ENCODE data around the gene AIMP2. TPM values are rescaled to one million over a fixed set of nuclear protein-coding genes. Genes with fewer than 3 reads are reported as not detected.
"Not testable (repeated sequence)": the region's sequence is repeated elsewhere in the genome, so short reads cannot be mapped to it uniquely, and the experiment has no call there.

Gene AIMP2
- polyA plus RNA-seq = 24.7 TPM
- long read RNA-seq, donor 1, transcript AIMP2-201 (4 exons, 1,225 nt) = major isoform, 8 of 55 reads
- long read RNA-seq, donor 1, partial matches to known transcripts = 47 of 55 reads
- long read RNA-seq, donor 1, other reads (novel, unspliced or antisense) = 0 of 55 reads
- long read RNA-seq, donor 2, transcript AIMP2-201 (4 exons, 1,225 nt) = major isoform, 22 of 45 reads
- long read RNA-seq, donor 2, partial matches to known transcripts = 21 of 45 reads
- long read RNA-seq, donor 2, other reads (novel, unspliced or antisense) = 0 of 45 reads
- long read RNA-seq, donor 3, transcript AIMP2-201 (4 exons, 1,225 nt) = major isoform, 20 of 29 reads
- long read RNA-seq, donor 3, partial matches to known transcripts = 6 of 29 reads
- long read RNA-seq, donor 3, other reads (novel, unspliced or antisense) = 0 of 29 reads
- long read RNA-seq, donor 4, partial matches to known transcripts = 13 of 15 reads
- long read RNA-seq, donor 4, other reads (novel, unspliced or antisense) = 0 of 15 reads
- long read RNA-seq, donor 5, transcript AIMP2-201 (4 exons, 1,225 nt) = major isoform, 10 of 10 reads
- long read RNA-seq, donor 5, partial matches to known transcripts = 0 of 10 reads
- long read RNA-seq, donor 5, other reads (novel, unspliced or antisense) = 0 of 10 reads
- long read RNA-seq, donor 6, transcript AIMP2-201 (4 exons, 1,225 nt) = major isoform, 16 of 57 reads
- long read RNA-seq, donor 6, partial matches to known transcripts = 40 of 57 reads
- long read RNA-seq, donor 6, other reads (novel, unspliced or antisense) = 0 of 57 reads
- long read RNA-seq, donor 7, partial matches to known transcripts = 0 of 4 reads
- long read RNA-seq, donor 7, other reads (novel, unspliced or antisense) = 0 of 4 reads
- long read RNA-seq, donor 8, transcript AIMP2-201 (4 exons, 1,225 nt) = major isoform, 17 of 33 reads
- long read RNA-seq, donor 8, partial matches to known transcripts = 15 of 33 reads
- long read RNA-seq, donor 8, other reads (novel, unspliced or antisense) = 0 of 33 reads
- long read RNA-seq, donor 9, transcript AIMP2-201 (4 exons, 1,225 nt) = major isoform, 23 of 108 reads
- long read RNA-seq, donor 9, partial matches to known transcripts = 84 of 108 reads
- long read RNA-seq, donor 9, other reads (novel, unspliced or antisense) = 0 of 108 reads
- long read RNA-seq, donor 10, transcript AIMP2-201 (4 exons, 1,225 nt) = major isoform, 23 of 24 reads
- long read RNA-seq, donor 10, partial matches to known transcripts = 0 of 24 reads
- long read RNA-seq, donor 10, other reads (novel, unspliced or antisense) = 0 of 24 reads
- long read RNA-seq, donor 11, transcript AIMP2-201 (4 exons, 1,225 nt) = major isoform, 21 of 52 reads
- long read RNA-seq, donor 11, partial matches to known transcripts = 30 of 52 reads
- long read RNA-seq, donor 11, other reads (novel, unspliced or antisense) = 0 of 52 reads

DNA sequence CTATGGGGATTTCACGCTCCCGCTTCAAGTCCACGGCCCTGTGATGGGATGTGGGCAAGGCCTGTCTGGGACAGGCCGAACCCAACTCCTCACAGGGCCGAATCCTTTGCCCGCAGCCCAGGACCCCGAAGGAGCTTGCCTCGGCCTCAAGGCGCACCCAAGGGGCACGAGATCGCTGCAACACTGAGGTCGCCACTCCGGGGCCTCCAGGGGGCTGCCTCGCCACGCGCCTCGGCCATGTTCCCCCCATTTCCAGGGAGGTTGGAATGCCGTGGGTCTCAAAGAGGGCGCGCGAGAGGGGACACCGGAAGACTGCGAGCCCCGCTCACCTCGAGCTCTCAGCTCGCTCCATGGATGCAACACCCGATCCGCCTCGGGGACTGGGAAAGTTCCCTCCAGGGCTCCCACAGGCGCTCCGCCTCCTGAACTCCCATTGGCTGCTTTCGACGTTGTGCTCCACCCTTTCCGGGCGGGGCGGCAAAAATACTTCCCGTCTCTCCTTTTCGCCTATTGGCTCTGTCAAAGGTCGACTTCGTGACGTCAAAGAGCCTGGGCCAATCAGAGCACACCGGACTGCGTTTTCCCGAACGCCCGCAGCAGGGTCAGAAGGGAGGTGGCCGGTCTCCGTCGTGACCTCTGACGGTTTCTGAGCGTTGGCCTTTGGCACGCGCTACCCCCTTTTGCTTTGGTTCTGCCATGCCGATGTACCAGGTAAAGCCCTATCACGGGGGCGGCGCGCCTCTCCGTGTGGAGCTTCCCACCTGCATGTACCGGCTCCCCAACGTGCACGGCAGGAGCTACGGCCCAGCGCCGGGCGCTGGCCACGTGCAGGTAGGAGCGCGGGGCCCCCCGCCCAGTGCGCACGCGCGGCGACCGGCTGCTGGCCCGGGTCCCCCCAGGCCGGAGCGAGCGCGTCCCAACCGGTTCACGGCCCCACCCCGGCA lies at the start of gene AIMP2, which contains the start of gene PMS2:
TSS of gene AIMP2 (plus strand) at position 605 of the 944 bp plus-strand sequence. CDS start at position 697, 92 bp downstream.
TSS of gene PMS2 (minus strand) at position 382 of the 944 bp plus-strand sequence. CDS start at position 352, 30 bp downstream.
- H3K27ac ChIP-seq (ENCODE audit: low read length) = peak within 1 kb of the TSS; percentile 80
- no peaks in the 10 kb centered on the region for H3K9me3 ChIP-seq (ENCODE audit: control insufficient read depth, low read depth, low read length)
- peak within 1 kb of the TSS; percentile 78 for H3K4me3 ChIP-seq (ENCODE audit: low read length)
- H3K36me3 ChIP-seq (ENCODE audit: control insufficient read depth, insufficient read depth, low read length) = peaks cover 6% of the 10 kb centered on the region
- DNase-seq = peak; percentile 99 to 100
- 0% methylated on average over 2 of the region's 84 CpGs for WGBS (ENCODE audit: insufficient coverage, low lambda C conversion rate)
- peaks cover 8% of the 10 kb centered on the region for H3K4me1 ChIP-seq (ENCODE audit: control insufficient read depth, insufficient read depth, low read length)
- no peaks in the 10 kb centered on the region for H3K27me3 ChIP-seq (ENCODE audit: control insufficient read depth, insufficient read depth, low read length)

GRCh38 chr7:5963205-5963604 lies 45.9 kb upstream of the AIMP2 start:
- not testable (repeated sequence) for H3K27me3 ChIP-seq (ENCODE audit: control insufficient read depth, insufficient read depth, low read length); DNase-seq; H3K36me3 ChIP-seq (ENCODE audit: control insufficient read depth, insufficient read depth, low read length); H3K4me1 ChIP-seq (ENCODE audit: control insufficient read depth, insufficient read depth, low read length); H3K27ac ChIP-seq (ENCODE audit: low read length); H3K4me3 ChIP-seq (ENCODE audit: low read length); H3K9me3 ChIP-seq (ENCODE audit: control insufficient read depth, low read depth, low read length)
- WGBS (ENCODE audit: insufficient coverage, low lambda C conversion rate) = no CpG with 5 or more reads among the region's 13 CpGs

DNA sequence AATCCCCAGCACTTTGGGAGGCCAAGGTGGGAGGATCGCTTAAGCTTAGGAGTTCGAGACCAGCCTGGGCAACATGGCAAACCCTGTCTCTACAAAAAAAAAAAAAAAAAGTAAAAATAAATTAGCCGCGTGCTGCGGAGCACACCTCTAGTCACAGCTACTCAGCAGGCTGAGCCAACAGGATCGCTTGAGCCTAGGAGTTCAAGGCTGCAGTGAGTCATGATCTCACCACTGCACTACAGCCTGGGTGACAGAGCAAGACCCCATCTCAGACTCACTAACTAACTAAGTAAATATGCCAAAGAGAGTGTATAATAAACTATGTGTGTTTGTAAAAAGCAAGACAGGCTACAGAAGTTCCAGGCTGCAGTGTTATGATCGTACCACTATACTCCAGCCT lies 45.3 kb upstream of the AIMP2 start:
- H3K4me1 ChIP-seq (ENCODE audit: control insufficient read depth, insufficient read depth, low read length); DNase-seq; H3K27me3 ChIP-seq (ENCODE audit: control insufficient read depth, insufficient read depth, low read length); H3K4me3 ChIP-seq (ENCODE audit: low read length); H3K27ac ChIP-seq (ENCODE audit: low read length); H3K9me3 ChIP-seq (ENCODE audit: control insufficient read depth, low read depth, low read length); H3K36me3 ChIP-seq (ENCODE audit: control insufficient read depth, insufficient read depth, low read length): not testable (repeated sequence)
- WGBS (ENCODE audit: insufficient coverage, low lambda C conversion rate) = no CpG with 5 or more reads among the region's 7 CpGs

DNA sequence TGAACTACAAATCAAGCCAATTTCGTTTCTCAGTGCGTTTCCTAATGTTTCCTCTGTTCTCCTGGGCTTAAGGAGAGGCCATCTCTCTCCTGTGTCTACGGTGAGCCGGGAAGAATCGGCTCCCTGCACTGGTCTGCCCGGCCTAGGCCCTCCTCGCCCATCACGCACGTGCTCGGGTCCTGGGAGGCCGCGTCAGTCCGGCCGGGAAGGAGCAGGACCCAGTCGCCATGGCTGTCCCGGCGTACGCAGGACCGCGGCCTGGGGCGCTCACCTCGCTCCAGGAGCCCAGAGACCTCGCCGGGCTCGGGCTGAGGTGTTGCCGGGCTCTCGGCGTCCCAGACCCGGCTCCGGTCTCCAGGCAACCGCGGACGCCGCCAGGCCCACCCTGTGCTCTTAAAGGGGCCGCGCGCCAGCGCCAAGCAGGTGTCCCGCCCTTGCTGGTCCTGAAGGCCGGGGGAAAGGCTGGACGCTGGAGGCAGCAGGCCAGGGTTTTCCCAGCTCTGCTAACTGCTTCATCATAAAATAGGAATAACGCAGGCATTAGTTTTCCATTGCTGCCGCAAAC lies 38.6 kb upstream of the AIMP2 start, which contains the start of gene RSPH10B:
TSS of gene RSPH10B (minus strand) at position 343 of the 565 bp plus-strand sequence. CDS start 3,573 bp downstream, outside the sequence.
- not testable (repeated sequence) for H3K36me3 ChIP-seq (ENCODE audit: control insufficient read depth, insufficient read depth, low read length); H3K4me1 ChIP-seq (ENCODE audit: control insufficient read depth, insufficient read depth, low read length); H3K27ac ChIP-seq (ENCODE audit: low read length); H3K9me3 ChIP-seq (ENCODE audit: control insufficient read depth, low read depth, low read length); H3K4me3 ChIP-seq (ENCODE audit: low read length); H3K27me3 ChIP-seq (ENCODE audit: control insufficient read depth, insufficient read depth, low read length)
- WGBS (ENCODE audit: insufficient coverage, low lambda C conversion rate) = no CpG with 5 or more reads among the region's 43 CpGs
- DNase-seq = peak in 1 of 2 donors; percentile 2

- DNase-seq; H3K27ac ChIP-seq (ENCODE audit: low read length); H3K4me1 ChIP-seq (ENCODE audit: control insufficient read depth, insufficient read depth, low read length); H3K9me3 ChIP-seq (ENCODE audit: control insufficient read depth, low read depth, low read length); H3K27me3 ChIP-seq (ENCODE audit: control insufficient read depth, insufficient read depth, low read length); H3K4me3 ChIP-seq (ENCODE audit: low read length); H3K36me3 ChIP-seq (ENCODE audit: control insufficient read depth, insufficient read depth, low read length): not testable (repeated sequence)
- WGBS (ENCODE audit: insufficient coverage, low lambda C conversion rate) = no CpG with 5 or more reads among the region's 8 CpGs
Observed at GRCh38 chr7:5973580-5973979, 35.5 kb upstream of the AIMP2 start.

- H3K36me3 ChIP-seq (ENCODE audit: control insufficient read depth, insufficient read depth, low read length); H3K27ac ChIP-seq (ENCODE audit: low read length); H3K9me3 ChIP-seq (ENCODE audit: control insufficient read depth, low read depth, low read length); DNase-seq; H3K4me3 ChIP-seq (ENCODE audit: low read length); H3K27me3 ChIP-seq (ENCODE audit: control insufficient read depth, insufficient read depth, low read length); H3K4me1 ChIP-seq (ENCODE audit: control insufficient read depth, insufficient read depth, low read length): not testable (repeated sequence)
- no CpG with 5 or more reads among the region's 12 CpGs for whole genome bisulfite sequencing (ENCODE audit: insufficient coverage, low lambda C conversion rate)
Observed at GRCh38 chr7:5979680-5980314, 29.3 kb upstream of the AIMP2 start.

DNA sequence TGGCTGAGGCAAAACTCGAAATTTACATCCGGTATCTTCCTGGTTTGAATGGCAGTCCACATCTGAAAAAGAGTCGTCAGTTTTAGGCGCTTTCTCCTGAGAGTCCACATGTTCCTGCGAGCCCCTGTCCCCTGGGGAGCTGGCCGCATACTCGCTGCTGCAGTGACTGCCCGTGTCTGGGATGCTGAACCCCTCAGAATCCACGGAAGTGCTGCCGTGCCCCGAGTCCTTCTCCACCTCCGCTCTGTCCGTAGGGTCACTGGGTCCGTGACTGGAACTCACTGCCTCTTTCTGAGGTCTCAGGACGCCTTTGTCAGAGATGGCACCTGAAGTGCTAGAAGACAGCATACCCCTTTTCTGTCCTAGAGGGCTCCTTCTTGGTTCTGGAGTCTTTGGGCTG lies 22.0 kb upstream of the AIMP2 start:
- H3K9me3 ChIP-seq (ENCODE audit: control insufficient read depth, low read depth, low read length); H3K4me3 ChIP-seq (ENCODE audit: low read length); DNase-seq; H3K27me3 ChIP-seq (ENCODE audit: control insufficient read depth, insufficient read depth, low read length); H3K27ac ChIP-seq (ENCODE audit: low read length); H3K4me1 ChIP-seq (ENCODE audit: control insufficient read depth, insufficient read depth, low read length): not testable (repeated sequence)
- WGBS (ENCODE audit: insufficient coverage, low lambda C conversion rate) = no CpG with 5 or more reads among the region's 15 CpGs
- H3K36me3 ChIP-seq (ENCODE audit: control insufficient read depth, insufficient read depth, low read length) = peaks cover 22% of the 10 kb centered on the region

DNA sequence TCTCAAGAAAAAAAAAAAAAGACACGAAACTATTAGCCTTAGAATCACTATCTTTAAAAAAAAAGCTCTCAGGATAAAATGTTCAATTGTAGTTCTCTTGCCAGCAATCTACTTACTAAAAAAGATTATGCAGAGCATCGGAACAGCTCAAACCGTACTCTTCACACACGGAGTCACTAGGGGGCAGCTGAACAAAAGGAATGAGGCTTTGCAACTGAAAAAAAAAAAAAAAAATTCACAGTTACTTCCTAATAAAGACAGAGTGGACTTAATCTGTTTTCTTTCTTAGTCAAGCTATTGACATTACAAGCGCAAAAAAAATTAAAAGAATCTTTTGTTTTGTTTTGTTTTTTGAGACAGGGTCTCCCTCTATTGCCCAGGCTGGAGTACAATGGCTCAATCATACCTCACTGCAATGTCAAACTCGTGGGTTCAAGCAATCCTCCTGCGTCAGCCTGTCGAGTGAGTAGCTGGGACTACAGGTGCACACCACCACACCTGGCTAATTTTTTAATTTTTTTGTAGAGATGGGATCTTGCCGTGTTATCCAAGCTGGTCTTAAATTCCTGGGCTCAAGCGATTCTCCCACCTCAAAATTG lies 11.8 kb upstream of the AIMP2 start:
- WGBS (ENCODE audit: insufficient coverage, low lambda C conversion rate) = 100% methylated on average over 1 of the region's 10 CpGs
- peaks cover 37% of the 10 kb centered on the region for H3K36me3 ChIP-seq (ENCODE audit: control insufficient read depth, insufficient read depth, low read length)
- H3K4me1 ChIP-seq (ENCODE audit: control insufficient read depth, insufficient read depth, low read length) = no peaks in the 10 kb centered on the region
- peak; percentile 37 to 51 for DNase-seq
- H3K27ac ChIP-seq (ENCODE audit: low read length) = no peak overlapping the region
- H3K9me3 ChIP-seq (ENCODE audit: control insufficient read depth, low read depth, low read length) = no peaks in the 10 kb centered on the region
- no peak overlapping the region for H3K4me3 ChIP-seq (ENCODE audit: low read length)
- no peaks in the 10 kb centered on the region for H3K27me3 ChIP-seq (ENCODE audit: control insufficient read depth, insufficient read depth, low read length)
